ENCODE measurements around the gene PTGES3L. TPM values are rescaled to one million over a fixed set of nuclear protein-coding genes. Genes with fewer than 3 reads are reported as not detected.
"Not testable (repeated sequence)": the region's sequence is repeated elsewhere in the genome, so short reads cannot be mapped to it uniquely, and the experiment has no call there.

PTGES3L gene
- total RNA-seq, 1 donor from 2014 or later = 2.0 TPM

- no peak overlapping the region for H3K4me3 Mint-ChIP-seq
- POLR2A ChIA-PET = no interaction called here
- H3K27ac Mint-ChIP-seq = no peak overlapping the region
- no peaks in the 10 kb centered on the region for H3K36me3 Mint-ChIP-seq (ENCODE audit: low read depth)
- peaks cover 5% of the 10 kb centered on the region for H3K27me3 Mint-ChIP-seq
- no peaks in the 10 kb centered on the region for H3K9me3 Mint-ChIP-seq
- H3K4me1 Mint-ChIP-seq = no peaks in the 10 kb centered on the region
- no peak for ATAC-seq (ENCODE audit: low read depth)
- DNase-seq = no peak
- TF ChIP-seq CTCF (IDR thresholded peaks at IDR 0.05) = no peak
- CTCF ChIA-PET = no interaction called here
- intact Hi-C loops (cut with micrococcal nuclease) = no loop called here
Observed at GRCh38 chr17:42920922-42921321, 59.0 kb downstream of the PTGES3L start.

- no peaks in the 10 kb centered on the region for H3K36me3 Mint-ChIP-seq (ENCODE audit: low read depth)
- intact Hi-C loops (cut with micrococcal nuclease) = no loop called here
- no peaks in the 10 kb centered on the region for H3K9me3 Mint-ChIP-seq
- no peak overlapping the region for H3K4me3 Mint-ChIP-seq
- no peak for DNase-seq
- ChIA-PET POLR2A (no interaction called here), CTCF (no interaction called here)
- H3K27me3 Mint-ChIP-seq = peaks cover 5% of the 10 kb centered on the region
- no peak for TF ChIP-seq CTCF (IDR thresholded peaks at IDR 0.05)
- ATAC-seq (ENCODE audit: low read depth) = no peak
- no peaks in the 10 kb centered on the region for H3K4me1 Mint-ChIP-seq
- H3K27ac Mint-ChIP-seq = no peak overlapping the region
Observed at GRCh38 chr17:42920106-42920900, 59.6 kb downstream of the PTGES3L start.

- intact Hi-C loops (cut with micrococcal nuclease); H3K4me1 Mint-ChIP-seq; POLR2A ChIA-PET; H3K27ac Mint-ChIP-seq; H3K9me3 Mint-ChIP-seq; H3K27me3 Mint-ChIP-seq; ATAC-seq (ENCODE audit: low read depth); H3K36me3 Mint-ChIP-seq (ENCODE audit: low read depth); DNase-seq; H3K4me3 Mint-ChIP-seq: not testable (repeated sequence)
- CTCF ChIA-PET = interaction anchor here (1.1 kb wide), 1 partner anchor 9 kb away, joined by 4 read pairs; no protein-coding TSS in a partner anchor
Observed at GRCh38 chr17:42919522-42920077, 60.3 kb downstream of the PTGES3L start.

GRCh38 chr17:42918902-42919521, 60.9 kb downstream of the PTGES3L start:
- H3K9me3 Mint-ChIP-seq = no peaks in the 10 kb centered on the region
- no peak overlapping the region for H3K4me3 Mint-ChIP-seq
- ChIA-PET POLR2A (no interaction called here), CTCF (interaction anchor here (1.1 kb wide), 1 partner anchor 10 kb away, joined by 4 read pairs; no protein-coding TSS in a partner anchor)
- DNase-seq = no peak
- no peak for TF ChIP-seq CTCF (IDR thresholded peaks at IDR 0.05)
- peaks cover 3% of the 10 kb centered on the region for H3K27me3 Mint-ChIP-seq
- no peaks in the 10 kb centered on the region for H3K36me3 Mint-ChIP-seq (ENCODE audit: low read depth)
- no peak overlapping the region for H3K27ac Mint-ChIP-seq
- intact Hi-C loops (cut with micrococcal nuclease) = no loop called here
- ATAC-seq (ENCODE audit: low read depth) = no peak
- H3K4me1 Mint-ChIP-seq = no peaks in the 10 kb centered on the region

Other genes starting within 250 kb of the PTGES3L start
- gene EZH1, start 235.0 kb downstream of the PTGES3L start, total RNA-seq = 74.7 and 81.6 TPM in 2 replicates
- not detected in 2 replicates for gene RAMP2, start 218.9 kb downstream of the PTGES3L start, total RNA-seq
- gene VPS25, start 206.6 kb downstream of the PTGES3L start, total RNA-seq = 49.7 and 49.8 TPM in 2 replicates
- 0.10 and 0.29 TPM in 2 replicates for gene WNK4, start 199.5 kb downstream of the PTGES3L start, total RNA-seq
- 41.4 and 48.0 TPM in 2 replicates for gene COA3, start 181.4 kb downstream of the PTGES3L start, total RNA-seq
- gene CNTD1, start 181.2 kb downstream of the PTGES3L start, total RNA-seq = not detected in 2 replicates
- gene BECN1, start 155.8 kb downstream of the PTGES3L start, total RNA-seq = 113 and 118 TPM in 2 replicates
- gene PSME3, start 146.7 kb downstream of the PTGES3L start, total RNA-seq = 136 and 141 TPM in 2 replicates
- gene AOC2, start 135.5 kb downstream of the PTGES3L start, total RNA-seq = 2.0 and 3.9 TPM in 2 replicates
- 0.64 and 1.4 TPM in 2 replicates for gene AOC3, start 128.9 kb downstream of the PTGES3L start, total RNA-seq
- not detected in 2 replicates for gene G6PC1, start 79.3 kb downstream of the PTGES3L start, total RNA-seq
- gene AARSD1, start 15.6 kb downstream of the PTGES3L start, total RNA-seq = 63.6 and 70.4 TPM in 2 replicates
- 28.3 and 30.9 TPM in 2 replicates for gene RUNDC1, start 485 bp upstream of the PTGES3L start, total RNA-seq
- 1,189 and 1,266 TPM in 2 replicates for gene RPL27, start 18.3 kb upstream of the PTGES3L start, total RNA-seq
- 41.9 and 50.5 TPM in 2 replicates for gene IFI35, start 26.7 kb upstream of the PTGES3L start, total RNA-seq
- gene VAT1, start 42.3 kb upstream of the PTGES3L start, total RNA-seq = 34.4 and 38.5 TPM in 2 replicates
- 0.05 and 0.13 TPM in 2 replicates for gene RND2, start 45.2 kb upstream of the PTGES3L start, total RNA-seq
- gene BRCA1, start 145.3 kb upstream of the PTGES3L start, total RNA-seq = 11.9 and 13.3 TPM in 2 replicates
- 42.2 and 44.8 TPM in 2 replicates for gene NBR1, start 191.1 kb upstream of the PTGES3L start, total RNA-seq
- 46.0 and 68.0 TPM in 2 replicates for gene TMEM106A, start 231.8 kb upstream of the PTGES3L start, total RNA-seq
- 0.73 TPM in 1 of 2 replicates, not detected in the other for gene CCDC200, start 248.5 kb upstream of the PTGES3L start, total RNA-seq